Suprapubic skin (tissue), 4 donors: ENCODE results near the gene EZR.

ENCODE experiments used
- CTCF ChIP-seq, 2 donors: fragments of 200-600 bp in 1 of 2; fragments of 450-650 bp in 1 of 2; sonication (generic) in 1 of 2; IDR thresholded peaks; one replicate each; pipeline ENCODE4 v1.5.1; 2016 to 2019; ENCODE audit warnings: antibody characterized with exemption in 2 of 2, mild to moderate bottlenecking in 1 of 2, moderate library complexity in 1 of 2
- POLR2A ChIP-seq, 2 donors: fragments of 450-650 bp; IDR thresholded peaks; one replicate each; pipeline ENCODE4 v1.6.1; 2017; ENCODE audit warnings: antibody characterized with exemption in 2 of 2, mild to moderate bottlenecking in 2 of 2, moderate library complexity in 2 of 2
- POLR2AphosphoS5 ChIP-seq, 3 donors: sonication (generic); formaldehyde crosslinking; IDR thresholded peaks; one replicate each; pipeline ENCODE4 v1.6.1; 2017; ENCODE audit warnings: antibody characterized with exemption in 3 of 3

GRCh38 chr6:158852312-158853071, 33.3 kb upstream of the EZR start:
- TF ChIP-seq POLR2AphosphoS5 (IDR thresholded peaks at IDR 0.05) = no peak
- no peak for TF ChIP-seq CTCF (IDR thresholded peaks at IDR 0.05)
- no peak for TF ChIP-seq POLR2A (IDR thresholded peaks at IDR 0.05)
